Measurements from ENCODE around the gene REST.
"Not testable (repeated sequence)": the region's sequence is repeated elsewhere in the genome, so short reads cannot be mapped to it uniquely, and the experiment has no call there.

REST gene

GRCh38 chr4:56910172-56910967 is 2.7 kb downstream of the REST start:
- no peak for DNase-seq

GRCh38 chr4:56914336-56914735 is 6.6 kb downstream of the REST start:
- no peak for DNase-seq

GRCh38 chr4:56914977-56915376 is 7.3 kb downstream of the REST start:
- DNase-seq: not testable (repeated sequence)

GRCh38 chr4:56927196-56927595 is 19.5 kb downstream of the REST start:
- DNase-seq: no peak

- DNase-seq: no peak
These were observed 22.9 kb downstream of the REST start for GRCh38 chr4:56930638-56931037.

GRCh38 chr4:56931924-56932323 is 24.2 kb downstream of the REST start:
- DNase-seq: no peak

- DNase-seq: no peak
These were observed 29.6 kb downstream of the REST start for GRCh38 chr4:56937262-56937661.

- DNase-seq: not testable (repeated sequence)
These were observed 32.1 kb downstream of the REST start for GRCh38 chr4:56939826-56940225.

- no peak for DNase-seq
These were observed 32.7 kb downstream of the REST start for GRCh38 chr4:56940403-56940802.

GRCh38 chr4:56940971-56941370 is 33.3 kb downstream of the REST start:
- DNase-seq: no peak

- no peak for DNase-seq
These were observed 33.7 kb downstream of the REST start for GRCh38 chr4:56941403-56941802.

- DNase-seq: no peak
These were observed 46.2 kb downstream of the REST start for GRCh38 chr4:56953680-56954520.

- no peak for DNase-seq
These were observed 50.4 kb downstream of the REST start for GRCh38 chr4:56958111-56958517.

GRCh38 chr4:56959100-56959499 is 51.4 kb downstream of the REST start:
- DNase-seq: no peak

- DNase-seq: no peak
These were observed 53.4 kb downstream of the REST start for GRCh38 chr4:56961107-56961500.

GRCh38 chr4:56971383-56971782 is 63.7 kb downstream of the REST start:
- DNase-seq: no peak

- no peak for DNase-seq
These were observed 64.7 kb downstream of the REST start for GRCh38 chr4:56972389-56972788.

- DNase-seq: no peak
These were observed 65.1 kb downstream of the REST start for GRCh38 chr4:56972809-56973208.

GRCh38 chr4:56973336-56973735 is 65.6 kb downstream of the REST start:
- no peak for DNase-seq

- DNase-seq: peak; percentile 7
These were observed 68.7 kb downstream of the REST start for GRCh38 chr4:56976283-56976836.

- peak; percentile 61 for DNase-seq
These were observed 69.2 kb downstream of the REST start for GRCh38 chr4:56976837-56977320.

- DNase-seq: peak; percentile 98
These were observed 69.8 kb downstream of the REST start, which contains the start of gene NOA1 for GRCh38 chr4:56977321-56978012. TSS of gene NOA1 (minus strand) at chr4:56977606. CDS start at chr4:56977585, 21 bp downstream.
